ENCODE measurements around the gene MAEA. TPM values are rescaled to one million over a fixed set of nuclear protein-coding genes. Genes with fewer than 3 reads are reported as not detected.

The MAEA gene
- total and polyA plus RNA-seq, 8 donors = 43.8 to 70.4 (median 56.1) TPM

DNA sequence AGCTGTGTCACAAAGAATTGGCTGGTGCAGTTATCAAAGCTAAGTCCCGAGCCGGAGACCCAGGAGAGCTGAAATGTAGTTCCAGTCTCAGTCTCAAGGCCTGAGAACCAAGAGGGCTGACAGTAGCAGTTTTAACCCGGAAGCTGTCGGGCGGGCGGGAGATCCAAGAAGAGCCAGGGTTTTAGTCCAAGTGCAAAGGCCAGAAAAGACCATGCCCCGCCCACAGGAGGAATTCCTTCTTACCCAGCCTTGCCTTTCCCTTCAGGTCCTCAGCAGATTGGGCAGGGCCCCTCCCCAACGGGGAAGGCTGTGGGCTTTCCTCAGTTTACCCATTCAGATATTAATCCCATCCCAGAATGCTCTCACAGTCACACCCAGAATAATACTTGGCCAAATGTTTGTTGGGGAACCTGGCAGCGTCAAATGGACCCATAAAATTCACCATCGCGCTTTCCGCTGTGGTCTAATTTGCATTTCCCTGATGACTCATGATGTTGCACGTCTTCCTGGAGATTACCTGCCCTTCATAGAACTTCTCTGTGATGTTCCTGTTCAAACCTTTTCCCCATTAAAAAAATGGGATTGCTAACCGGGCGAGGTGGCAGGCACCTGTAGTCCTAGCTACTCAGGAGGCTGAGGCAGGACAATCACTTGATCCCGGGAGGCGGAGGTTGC lies 16.2 kb downstream of the MAEA start:
- Histone ChIP-seq H3K4me3 (no peak overlapping the region), H3K27me3 (no peaks in the 10 kb centered on the region), H3K36me3 (peaks cover 0 to 16% of the 10 kb centered on the region in 2 donors), H3K27ac (peak overlapping the region in 1 of 2 donors; percentile 74), H3K4me1 (peaks cover 12 to 65% of the 10 kb centered on the region in 2 donors), H3K9me3 (no peaks in the 10 kb centered on the region)
- ATAC-seq = no peak
- peak in 1 of 4 donors; percentile 39 for DNase-seq
- intact Hi-C loops (cut with DNase I) = no loop called here
- TF ChIP-seq, protein P1, sequence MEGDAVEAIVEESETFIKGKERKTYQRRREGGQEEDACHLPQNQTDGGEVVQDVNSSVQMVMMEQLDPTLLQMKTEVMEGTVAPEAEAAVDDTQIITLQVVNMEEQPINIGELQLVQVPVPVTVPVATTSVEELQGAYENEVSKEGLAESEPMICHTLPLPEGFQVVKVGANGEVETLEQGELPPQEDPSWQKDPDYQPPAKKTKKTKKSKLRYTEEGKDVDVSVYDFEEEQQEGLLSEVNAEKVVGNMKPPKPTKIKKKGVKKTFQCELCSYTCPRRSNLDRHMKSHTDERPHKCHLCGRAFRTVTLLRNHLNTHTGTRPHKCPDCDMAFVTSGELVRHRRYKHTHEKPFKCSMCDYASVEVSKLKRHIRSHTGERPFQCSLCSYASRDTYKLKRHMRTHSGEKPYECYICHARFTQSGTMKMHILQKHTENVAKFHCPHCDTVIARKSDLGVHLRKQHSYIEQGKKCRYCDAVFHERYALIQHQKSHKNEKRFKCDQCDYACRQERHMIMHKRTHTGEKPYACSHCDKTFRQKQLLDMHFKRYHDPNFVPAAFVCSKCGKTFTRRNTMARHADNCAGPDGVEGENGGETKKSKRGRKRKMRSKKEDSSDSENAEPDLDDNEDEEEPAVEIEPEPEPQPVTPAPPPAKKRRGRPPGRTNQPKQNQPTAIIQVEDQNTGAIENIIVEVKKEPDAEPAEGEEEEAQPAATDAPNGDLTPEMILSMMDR (IDR thresholded peaks at IDR 0.05) = no peak

DNA sequence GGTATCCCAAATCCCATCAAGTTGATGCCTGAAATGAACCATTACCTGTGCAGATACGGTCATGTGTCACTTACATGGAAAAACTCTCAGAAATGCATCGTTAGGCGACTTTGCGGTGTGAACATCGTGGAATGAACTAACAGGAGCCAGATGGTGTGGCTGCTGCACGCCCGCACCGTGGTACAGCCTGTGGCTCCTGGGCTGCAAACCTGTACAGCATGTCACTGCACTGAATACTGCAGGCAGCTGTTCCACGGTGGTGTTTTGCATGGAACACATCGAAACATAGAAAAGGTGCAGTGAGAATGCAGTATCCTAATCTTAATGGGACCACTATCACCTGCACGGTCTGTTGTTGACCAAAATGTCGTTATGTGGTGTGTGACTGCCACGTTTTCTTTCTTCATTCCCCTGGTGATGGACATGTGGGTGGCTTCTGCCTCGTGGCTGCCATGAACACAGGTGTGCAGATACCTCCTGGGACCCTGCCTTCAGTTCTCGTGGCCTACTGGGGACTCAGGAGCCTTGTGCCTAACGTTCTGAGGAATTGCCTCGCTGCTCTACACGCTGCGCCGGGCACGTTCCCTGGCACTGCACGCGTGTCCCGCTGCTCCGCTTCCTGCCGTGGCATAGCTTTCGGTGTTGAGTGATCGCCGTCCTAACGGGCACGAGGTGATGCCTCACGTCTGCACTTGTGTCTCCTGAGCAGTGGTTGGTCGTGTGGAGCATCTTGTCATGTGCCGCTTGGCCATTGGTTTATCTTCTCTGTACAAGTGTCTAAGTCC lies 18.5 kb downstream of the MAEA start:
- Histone ChIP-seq H3K36me3 (peaks cover 0 to 26% of the 10 kb centered on the region in 2 donors), H3K9me3 (no peaks in the 10 kb centered on the region), H3K4me3 (no peak overlapping the region), H3K4me1 (peaks cover 12 to 54% of the 10 kb centered on the region in 2 donors), H3K27ac (no peak overlapping the region), H3K27me3 (no peaks in the 10 kb centered on the region)
- intact Hi-C loops (cut with DNase I) = no loop called here
- ATAC-seq = no peak
- TF ChIP-seq, protein P1 (IDR thresholded peaks at IDR 0.05) = no peak
- peak in 1 of 4 donors; percentile 62 for DNase-seq

DNA sequence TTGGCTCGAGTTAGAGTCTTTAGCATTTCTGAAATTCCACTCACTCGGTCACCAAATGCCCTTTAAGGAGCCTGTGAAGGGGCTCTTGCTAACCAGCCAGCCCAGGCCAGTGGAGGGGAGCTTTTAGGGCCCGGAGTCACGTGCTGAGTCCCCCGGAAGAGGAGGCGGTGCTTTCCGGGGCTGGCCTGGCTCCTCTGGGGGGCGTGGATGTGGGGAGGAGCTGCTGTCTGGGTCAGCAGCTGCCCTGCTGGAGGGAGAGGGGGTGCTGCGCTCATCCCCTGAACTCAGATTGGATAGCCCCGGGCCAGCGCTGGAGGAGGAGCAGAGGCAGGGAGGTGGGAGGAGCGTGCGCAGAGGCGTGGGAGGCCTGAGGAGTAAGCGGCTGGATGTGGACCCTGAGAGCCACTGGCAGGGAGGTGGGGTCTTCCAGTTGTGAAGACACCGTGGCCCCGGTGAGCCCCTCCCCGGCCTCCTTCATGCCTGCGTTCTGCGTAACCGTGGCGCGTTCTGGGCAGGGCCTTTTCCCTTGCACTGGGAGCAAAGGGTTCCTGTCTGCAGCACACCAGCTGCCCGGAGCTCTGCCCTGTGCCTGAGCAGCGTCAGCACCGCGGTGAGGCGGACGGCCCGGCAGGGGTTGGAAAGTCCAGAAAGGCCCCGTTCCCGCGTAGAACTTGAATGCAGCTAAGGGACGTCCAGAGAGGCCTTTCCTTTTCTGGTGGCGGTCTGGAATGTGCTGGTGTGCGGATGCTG lies 19.7 kb downstream of the MAEA start:
- Histone ChIP-seq H3K27ac (peak overlapping the region; percentile 60 to 70), H3K27me3 (no peaks in the 10 kb centered on the region), H3K4me1 (peaks cover 12 to 54% of the 10 kb centered on the region in 2 donors), H3K4me3 (peak overlapping the region; percentile 34 to 44), H3K9me3 (no peaks in the 10 kb centered on the region), H3K36me3 (peaks cover 0 to 39% of the 10 kb centered on the region in 2 donors)
- DNase-seq (peak; percentile 91 to 97 (median 92)), ATAC-seq (peak; percentile 98)
- TF ChIP-seq, protein P1 (IDR thresholded peaks at IDR 0.05) = no peak
- intact Hi-C loops (cut with DNase I) = no loop called here

DNA sequence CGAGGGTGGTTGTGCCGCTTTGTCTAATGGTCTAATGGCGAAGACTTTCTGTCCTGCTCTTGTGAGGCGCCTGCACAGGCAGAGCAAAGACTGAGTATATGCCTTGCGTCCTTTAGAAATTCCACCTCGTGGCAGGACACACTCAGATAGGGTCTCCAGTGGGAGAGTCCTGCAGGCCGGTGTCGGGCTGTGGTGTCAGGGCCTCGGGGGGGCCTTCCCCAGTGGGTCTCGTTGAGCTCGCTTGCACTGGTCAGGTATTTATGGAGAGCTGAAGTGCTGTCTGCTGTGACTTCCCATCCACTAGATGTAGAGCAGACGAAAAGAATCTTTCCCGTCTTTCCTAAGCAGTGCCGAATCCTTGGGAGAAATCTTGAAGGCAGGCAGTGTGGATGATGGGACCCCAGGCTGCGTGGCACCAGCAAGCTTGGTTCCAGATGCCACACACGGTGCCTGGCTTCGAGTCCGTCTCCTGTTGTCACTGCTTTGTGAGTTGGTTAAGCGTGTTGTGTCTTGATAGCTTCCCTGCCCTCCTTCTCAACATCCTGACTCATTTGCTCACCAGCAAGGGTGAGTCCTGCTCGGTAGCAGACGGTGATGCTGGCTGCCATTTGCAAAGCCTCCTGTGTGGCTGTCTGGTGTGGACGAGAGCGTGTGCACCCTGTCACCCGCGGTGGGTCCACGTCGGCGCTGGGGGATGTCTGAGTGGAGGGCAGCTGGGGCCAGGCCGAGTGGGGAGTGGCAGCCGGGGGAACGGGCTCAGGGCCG lies 20.5 kb downstream of the MAEA start:
- intact Hi-C loops (cut with DNase I) = no loop called here
- Histone ChIP-seq H3K9me3 (no peaks in the 10 kb centered on the region), H3K4me1 (peaks cover 12 to 52% of the 10 kb centered on the region in 2 donors), H3K27me3 (no peaks in the 10 kb centered on the region), H3K36me3 (peaks cover 0 to 44% of the 10 kb centered on the region in 2 donors), H3K27ac (peak overlapping the region in 1 of 2 donors; percentile 60), H3K4me3 (peak overlapping the region; percentile 34 to 44)
- ATAC-seq (no peak), DNase-seq (peak in 1 of 4 donors; percentile 79)
- TF ChIP-seq, protein P1 (IDR thresholded peaks at IDR 0.05) = no peak
